Body of pancreas (tissue), 4 donors: ENCODE data around the gene FPR2.

ENCODE experiments used
- POLR2A ChIP-seq, 3 donors: fragments of 450-650 bp; IDR thresholded peaks; one replicate each; pipeline ENCODE4 v1.6.1; 2016; ENCODE audit warnings: antibody characterized with exemption in 3 of 3, mild to moderate bottlenecking in 2 of 3
- TF ChIP-seq, protein P1 (sequence below), 7 experiments: fragments of 450-650 bp in 4 of 7; fragments of 200-600 bp in 3 of 7; sonication (generic) in 3 of 7; IDR thresholded peaks; one replicate each; pipeline ENCODE4 v1.5.1; 2016 to 2019; ENCODE audit warnings: antibody characterized with exemption in 7 of 7

DNA sequence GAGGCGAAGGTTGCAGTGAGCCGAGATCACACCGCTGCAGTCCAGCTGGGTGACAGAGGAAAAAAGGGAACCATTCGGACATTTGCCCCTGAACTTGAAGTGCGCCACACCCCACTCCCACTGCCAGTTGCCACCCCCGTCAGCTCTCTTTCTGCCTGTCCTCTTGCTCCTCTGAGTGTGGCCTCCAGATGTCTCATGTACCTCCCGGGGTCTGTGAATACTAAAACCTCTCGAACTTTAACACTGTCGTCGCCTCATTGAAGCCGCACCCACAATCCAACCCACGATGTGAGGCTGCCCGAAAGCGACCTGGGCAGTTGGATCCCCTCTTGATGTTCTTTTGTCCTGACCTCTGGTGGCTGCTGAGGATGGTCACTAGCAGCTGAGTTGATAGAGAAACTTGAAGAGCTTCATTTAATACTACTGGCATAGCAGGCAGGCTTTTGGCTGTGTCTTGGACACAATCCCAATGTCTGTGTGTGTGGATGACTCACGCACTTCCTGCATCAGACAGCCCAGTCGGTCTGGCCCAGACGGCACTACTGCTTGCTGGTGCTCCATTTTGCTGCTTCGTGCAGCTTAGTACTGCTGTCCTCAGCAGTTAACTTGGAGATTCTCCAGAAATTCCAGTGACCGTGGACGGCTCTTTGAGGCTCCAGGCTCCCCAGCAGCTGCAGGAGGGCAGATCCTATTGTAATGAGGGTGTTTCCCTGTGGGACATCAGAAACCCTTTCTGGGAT lies 38.2 kb downstream of the FPR2 start:
- TF ChIP-seq, protein P1, sequence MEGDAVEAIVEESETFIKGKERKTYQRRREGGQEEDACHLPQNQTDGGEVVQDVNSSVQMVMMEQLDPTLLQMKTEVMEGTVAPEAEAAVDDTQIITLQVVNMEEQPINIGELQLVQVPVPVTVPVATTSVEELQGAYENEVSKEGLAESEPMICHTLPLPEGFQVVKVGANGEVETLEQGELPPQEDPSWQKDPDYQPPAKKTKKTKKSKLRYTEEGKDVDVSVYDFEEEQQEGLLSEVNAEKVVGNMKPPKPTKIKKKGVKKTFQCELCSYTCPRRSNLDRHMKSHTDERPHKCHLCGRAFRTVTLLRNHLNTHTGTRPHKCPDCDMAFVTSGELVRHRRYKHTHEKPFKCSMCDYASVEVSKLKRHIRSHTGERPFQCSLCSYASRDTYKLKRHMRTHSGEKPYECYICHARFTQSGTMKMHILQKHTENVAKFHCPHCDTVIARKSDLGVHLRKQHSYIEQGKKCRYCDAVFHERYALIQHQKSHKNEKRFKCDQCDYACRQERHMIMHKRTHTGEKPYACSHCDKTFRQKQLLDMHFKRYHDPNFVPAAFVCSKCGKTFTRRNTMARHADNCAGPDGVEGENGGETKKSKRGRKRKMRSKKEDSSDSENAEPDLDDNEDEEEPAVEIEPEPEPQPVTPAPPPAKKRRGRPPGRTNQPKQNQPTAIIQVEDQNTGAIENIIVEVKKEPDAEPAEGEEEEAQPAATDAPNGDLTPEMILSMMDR (IDR thresholded peaks at IDR 0.05): no peak
- peak in 1 of 3 donors; percentile 37 for TF ChIP-seq POLR2A (IDR thresholded peaks at IDR 0.05)
